Karpas-422 (cell line): ENCODE measurements around the gene TMTC1. TPM values are rescaled to one million over a fixed set of nuclear protein-coding genes. Genes with fewer than 3 reads are reported as not detected.

ENCODE experiments used
- DNase-seq: peaks from one replicate; pipeline ENCODE4 v3.0.0-alpha.2; 2015
- H2AFZ ChIP-seq: fragments of 200-600 bp; sonication (generic); 2 replicates; pipeline ENCODE4 v1.6.1; 2014; ENCODE audit warnings: antibody characterized with exemption, low read length, mixed read lengths
- H3K27ac ChIP-seq: fragments of 200-600 bp; sonication (generic); 2 replicates; pipeline ENCODE4 v1.5.1; 2014; ENCODE audit warnings: mild to moderate bottlenecking, low read length, moderate library complexity
- H3K27me3 ChIP-seq: fragments of 200-600 bp; sonication (generic); 2 replicates; pipeline ENCODE4 v1.6.1; 2014; ENCODE audit warnings: low read length, mixed read lengths
- H3K36me3 ChIP-seq: fragments of 200-600 bp; sonication (generic); 2 replicates; pipeline ENCODE4 v1.6.1; 2014; ENCODE audit warnings: low read length, mixed read lengths; ENCODE audit not compliant: insufficient read depth
- H3K4me1 ChIP-seq: fragments of 200-600 bp; sonication (generic); 2 replicates; pipeline ENCODE4 v1.6.1; 2014; ENCODE audit warnings: mild to moderate bottlenecking, low read length, mixed read lengths
- H3K4me2 ChIP-seq: fragments of 200-600 bp; sonication (generic); 2 replicates; pipeline ENCODE4 v1.6.1; 2014; ENCODE audit warnings: low read length, low read depth, mild to moderate bottlenecking; ENCODE audit not compliant: poor library complexity, severe bottlenecking
- H3K4me3 ChIP-seq: fragments of 200-600 bp; sonication (generic); 2 replicates; pipeline ENCODE4 v1.5.1; 2014; ENCODE audit warnings: mild to moderate bottlenecking, antibody characterized with exemption, low read length, mixed read lengths
- H3K79me2 ChIP-seq: fragments of 200-600 bp; sonication (generic); 2 replicates; pipeline ENCODE4 v1.6.1; 2014; ENCODE audit warnings: mild to moderate bottlenecking, low read length, mixed read lengths
- H3K9ac ChIP-seq: fragments of 200-600 bp; sonication (generic); 2 replicates; pipeline ENCODE4 v1.6.0; 2014; ENCODE audit warnings: low read length
- H3K9me2 ChIP-seq: fragments of 200-600 bp; sonication (generic), shearing (Covaris generic); replicated peaks from 2 replicates; pipeline ENCODE4 v1.6.0; 2014; ENCODE audit warnings: mild to moderate bottlenecking, low read length, moderate library complexity; ENCODE audit not compliant: insufficient read depth
- H3K9me3 ChIP-seq: fragments of 300-700, 200-600 bp; sonication (generic); 2 replicates; pipeline ENCODE4 v1.6.1; 2014; ENCODE audit warnings: low read length, mixed read lengths
- H4K20me1 ChIP-seq: fragments of 200-600 bp; sonication (generic); 2 replicates; pipeline ENCODE4 v1.6.1; 2014; ENCODE audit warnings: mild to moderate bottlenecking, antibody characterized with exemption, low read length, low read depth; ENCODE audit not compliant: insufficient read depth
- total RNA-seq: library from RNA; depleted of rRNA; stranded (reverse); fragments of >200 nt; shearing (Covaris generic); gene quantifications from 2 replicates; pipeline ENCODE4 v1.2.3, GENCODE V29; 2014; ENCODE audit warnings: low replicate concordance

TMTC1 gene
- total RNA-seq, 1 experiment from 2014 or later = not detected

GRCh38 chr12:29569132-29569757 is 214.5 kb downstream of the TMTC1 start:
- H3K4me1 ChIP-seq = no peaks in the 10 kb centered on the region
- no peaks in the 10 kb centered on the region for H3K9me3 ChIP-seq
- H3K9me2 ChIP-seq = no peaks in the 10 kb centered on the region
- no peaks in the 10 kb centered on the region for H3K79me2 ChIP-seq
- no peaks in the 10 kb centered on the region for H4K20me1 ChIP-seq
- no peak overlapping the region for H2AFZ ChIP-seq
- no peak overlapping the region for H3K27ac ChIP-seq
- H3K4me3 ChIP-seq = no peak overlapping the region
- no peak overlapping the region for H3K4me2 ChIP-seq
- no peak for DNase-seq
- H3K36me3 ChIP-seq = no peaks in the 10 kb centered on the region
- H3K27me3 ChIP-seq = no peaks in the 10 kb centered on the region
- H3K9ac ChIP-seq = no peak overlapping the region

- Histone ChIP-seq H3K4me1 (no peaks in the 10 kb centered on the region), H4K20me1 (no peaks in the 10 kb centered on the region), H3K9me2 (no peaks in the 10 kb centered on the region), H3K4me3 (no peak overlapping the region), H2AFZ (no peak overlapping the region), H3K27me3 (no peaks in the 10 kb centered on the region), H3K9ac (no peak overlapping the region), H3K9me3 (no peaks in the 10 kb centered on the region), H3K36me3 (no peaks in the 10 kb centered on the region), H3K4me2 (no peak overlapping the region), H3K27ac (no peak overlapping the region), H3K79me2 (no peaks in the 10 kb centered on the region)
- DNase-seq = no peak
These were observed 217.3 kb downstream of the TMTC1 start for GRCh38 chr12:29566441-29566840.

GRCh38 chr12:29565727-29566126 is 218.0 kb downstream of the TMTC1 start:
- no peaks in the 10 kb centered on the region for H3K36me3 ChIP-seq
- H3K4me1 ChIP-seq = no peaks in the 10 kb centered on the region
- H3K27me3 ChIP-seq = no peaks in the 10 kb centered on the region
- H3K9me3 ChIP-seq = no peaks in the 10 kb centered on the region
- H3K79me2 ChIP-seq = no peaks in the 10 kb centered on the region
- no peaks in the 10 kb centered on the region for H3K9me2 ChIP-seq
- no peak overlapping the region for H3K9ac ChIP-seq
- no peak overlapping the region for H2AFZ ChIP-seq
- H3K27ac ChIP-seq = no peak overlapping the region
- DNase-seq = no peak
- no peaks in the 10 kb centered on the region for H4K20me1 ChIP-seq
- no peak overlapping the region for H3K4me3 ChIP-seq
- no peak overlapping the region for H3K4me2 ChIP-seq

GRCh38 chr12:29564925-29565324 is 218.8 kb downstream of the TMTC1 start:
- H3K9me2 ChIP-seq = no peaks in the 10 kb centered on the region
- no peak overlapping the region for H3K9ac ChIP-seq
- H3K4me2 ChIP-seq = no peak overlapping the region
- H3K9me3 ChIP-seq = no peaks in the 10 kb centered on the region
- DNase-seq = no peak
- H4K20me1 ChIP-seq = no peaks in the 10 kb centered on the region
- no peak overlapping the region for H2AFZ ChIP-seq
- H3K27me3 ChIP-seq = no peaks in the 10 kb centered on the region
- no peak overlapping the region for H3K27ac ChIP-seq
- H3K4me1 ChIP-seq = no peaks in the 10 kb centered on the region
- H3K79me2 ChIP-seq = no peaks in the 10 kb centered on the region
- H3K36me3 ChIP-seq = no peaks in the 10 kb centered on the region
- no peak overlapping the region for H3K4me3 ChIP-seq

GRCh38 chr12:29563636-29564035 is 220.1 kb downstream of the TMTC1 start:
- no peak overlapping the region for H2AFZ ChIP-seq
- H3K4me2 ChIP-seq = no peak overlapping the region
- H3K27ac ChIP-seq = no peak overlapping the region
- H4K20me1 ChIP-seq = no peaks in the 10 kb centered on the region
- no peaks in the 10 kb centered on the region for H3K27me3 ChIP-seq
- no peaks in the 10 kb centered on the region for H3K4me1 ChIP-seq
- no peaks in the 10 kb centered on the region for H3K79me2 ChIP-seq
- DNase-seq = no peak
- H3K36me3 ChIP-seq = no peaks in the 10 kb centered on the region
- H3K9ac ChIP-seq = no peak overlapping the region
- H3K9me2 ChIP-seq = no peaks in the 10 kb centered on the region
- no peak overlapping the region for H3K4me3 ChIP-seq
- H3K9me3 ChIP-seq = no peaks in the 10 kb centered on the region

- no peaks in the 10 kb centered on the region for H3K79me2 ChIP-seq
- H4K20me1 ChIP-seq = no peaks in the 10 kb centered on the region
- H3K36me3 ChIP-seq = no peaks in the 10 kb centered on the region
- no peaks in the 10 kb centered on the region for H3K9me2 ChIP-seq
- no peak overlapping the region for H3K4me3 ChIP-seq
- no peak overlapping the region for H3K9ac ChIP-seq
- DNase-seq = no peak
- H3K4me1 ChIP-seq = no peaks in the 10 kb centered on the region
- no peak overlapping the region for H3K4me2 ChIP-seq
- no peaks in the 10 kb centered on the region for H3K9me3 ChIP-seq
- H3K27me3 ChIP-seq = no peaks in the 10 kb centered on the region
- H3K27ac ChIP-seq = no peak overlapping the region
- H2AFZ ChIP-seq = no peak overlapping the region
These were observed 220.7 kb downstream of the TMTC1 start for GRCh38 chr12:29563071-29563470.

GRCh38 chr12:29562110-29562804 is 221.5 kb downstream of the TMTC1 start:
- Histone ChIP-seq H3K4me1 (no peaks in the 10 kb centered on the region), H3K9ac (no peak overlapping the region), H3K27me3 (no peaks in the 10 kb centered on the region), H3K4me3 (no peak overlapping the region), H3K27ac (no peak overlapping the region), H3K36me3 (no peaks in the 10 kb centered on the region), H3K79me2 (no peaks in the 10 kb centered on the region), H3K9me2 (no peaks in the 10 kb centered on the region), H4K20me1 (no peaks in the 10 kb centered on the region), H3K9me3 (no peaks in the 10 kb centered on the region), H2AFZ (no peak overlapping the region), H3K4me2 (no peak overlapping the region)
- no peak for DNase-seq

- Histone ChIP-seq H3K27me3 (no peaks in the 10 kb centered on the region), H4K20me1 (no peaks in the 10 kb centered on the region), H3K4me1 (no peaks in the 10 kb centered on the region), H3K9me3 (no peaks in the 10 kb centered on the region), H3K9me2 (no peaks in the 10 kb centered on the region), H3K36me3 (no peaks in the 10 kb centered on the region), H3K4me2 (no peak overlapping the region), H3K27ac (no peak overlapping the region), H3K79me2 (no peaks in the 10 kb centered on the region), H2AFZ (no peak overlapping the region), H3K4me3 (no peak overlapping the region), H3K9ac (no peak overlapping the region)
- no peak for DNase-seq
These were observed 222.1 kb downstream of the TMTC1 start for GRCh38 chr12:29561664-29562071.
